HL-60 (cell line): ENCODE results near the gene STEAP3.

Experiments used
- POLR2AphosphoS5 ChIP-seq: IDR thresholded peaks from 2 replicates; pipeline ENCODE4 v1.6.1; 2012; ENCODE audit warnings: low read depth
- TF ChIP-seq, protein P1 (sequence below): IDR thresholded peaks from one replicate; pipeline ENCODE4 v1.5.1; 2011; ENCODE audit warnings: low read length, control low read depth, inconsistent platforms; ENCODE audit not compliant: insufficient read depth

DNA sequence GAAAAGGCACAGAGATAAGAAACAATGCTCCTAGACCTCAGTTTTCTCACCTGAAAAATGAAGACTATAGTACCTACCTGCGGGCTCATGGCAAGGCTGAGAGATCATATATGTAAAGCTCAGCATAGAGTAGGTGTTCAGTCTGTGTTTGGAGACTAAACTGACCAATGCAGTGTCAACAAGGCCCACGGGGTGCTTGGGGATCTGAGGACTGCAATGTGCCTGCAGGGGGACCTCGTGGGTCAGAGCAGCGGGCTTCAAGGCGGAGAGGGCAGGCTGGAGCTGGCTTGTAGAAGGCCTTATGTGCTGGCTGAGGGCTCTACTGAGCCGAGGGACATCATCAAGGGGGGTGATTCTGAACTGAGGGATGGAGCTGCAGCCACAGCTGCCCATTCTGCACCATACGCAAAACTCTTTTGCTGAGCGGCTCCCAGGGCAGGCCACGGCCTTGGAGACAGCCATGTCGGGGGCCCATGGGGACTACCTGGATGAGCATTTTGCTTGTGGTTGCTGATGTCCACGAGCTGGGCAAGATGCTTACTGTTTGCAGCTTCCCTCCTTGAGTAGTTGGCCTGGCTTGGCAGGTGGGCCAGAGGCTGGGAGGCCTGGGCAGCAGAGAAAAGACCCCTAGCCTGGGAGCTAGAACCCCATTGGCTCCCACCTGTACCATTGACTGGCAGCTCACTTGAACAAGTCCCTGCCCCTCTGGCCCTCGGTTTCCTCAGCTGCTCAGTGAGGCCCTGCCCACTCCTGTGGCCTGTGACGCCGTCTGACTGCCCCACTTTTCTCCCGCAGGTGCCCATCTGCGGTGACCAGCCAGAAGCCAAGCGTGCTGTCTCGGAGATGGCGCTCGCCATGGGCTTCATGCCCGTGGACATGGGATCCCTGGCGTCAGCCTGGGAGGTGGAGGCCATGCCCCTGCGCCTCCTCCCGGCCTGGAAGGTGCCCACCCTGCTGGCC lies 23.5 kb downstream of the STEAP3 start:
- TF ChIP-seq, protein P1, sequence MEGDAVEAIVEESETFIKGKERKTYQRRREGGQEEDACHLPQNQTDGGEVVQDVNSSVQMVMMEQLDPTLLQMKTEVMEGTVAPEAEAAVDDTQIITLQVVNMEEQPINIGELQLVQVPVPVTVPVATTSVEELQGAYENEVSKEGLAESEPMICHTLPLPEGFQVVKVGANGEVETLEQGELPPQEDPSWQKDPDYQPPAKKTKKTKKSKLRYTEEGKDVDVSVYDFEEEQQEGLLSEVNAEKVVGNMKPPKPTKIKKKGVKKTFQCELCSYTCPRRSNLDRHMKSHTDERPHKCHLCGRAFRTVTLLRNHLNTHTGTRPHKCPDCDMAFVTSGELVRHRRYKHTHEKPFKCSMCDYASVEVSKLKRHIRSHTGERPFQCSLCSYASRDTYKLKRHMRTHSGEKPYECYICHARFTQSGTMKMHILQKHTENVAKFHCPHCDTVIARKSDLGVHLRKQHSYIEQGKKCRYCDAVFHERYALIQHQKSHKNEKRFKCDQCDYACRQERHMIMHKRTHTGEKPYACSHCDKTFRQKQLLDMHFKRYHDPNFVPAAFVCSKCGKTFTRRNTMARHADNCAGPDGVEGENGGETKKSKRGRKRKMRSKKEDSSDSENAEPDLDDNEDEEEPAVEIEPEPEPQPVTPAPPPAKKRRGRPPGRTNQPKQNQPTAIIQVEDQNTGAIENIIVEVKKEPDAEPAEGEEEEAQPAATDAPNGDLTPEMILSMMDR: no peak
- no peak for TF ChIP-seq POLR2AphosphoS5
